Caco-2 (cell line): ENCODE results near the gene C1orf52. TPM values are rescaled to one million over a fixed set of nuclear protein-coding genes. Genes with fewer than 3 reads are reported as not detected.

ENCODE experiments used
- BruUV-seq: library from RNA; stranded (reverse); fragments of 400-500 nt; replicated peaks from 2 replicates; lab custom pipeline; 2021; lab: Mats Ljungman, UMichigan
- CTCF ChIA-PET: fragments of 300-600 bp; sonication (Branson Sonifier 250); formaldehyde crosslinking; loops from one replicate; lab custom pipeline; 2022; ENCODE audit warnings: antibody characterized with exemption; lab: Charles Lee
- POLR2A ChIA-PET: fragments of 300-600 bp; sonication (Branson Sonifier 250); formaldehyde crosslinking; loops from one replicate; lab custom pipeline; 2022; ENCODE audit warnings: antibody characterized with exemption; lab: Charles Lee
- DNase-seq, 2 experiments: peaks; one replicate each; pipeline versions ENCODE4 v3.0.0 to v3.0.0-alpha.2; 2020 to 2022
- H3K27me3 ChIP-seq: replicated peaks from 2 replicates; pipeline ENCODE4 v1.6.0; 2011; ENCODE audit warnings: low read length; ENCODE audit not compliant: control insufficient read depth, insufficient read depth
- H3K36me3 ChIP-seq: 2 replicates; pipeline ENCODE4 v1.5.1; 2011; ENCODE audit warnings: low read length; ENCODE audit not compliant: control insufficient read depth, insufficient read depth
- H3K4me1 ChIP-seq: fragments of 250-450 bp; sonication (Bioruptor Pico); 2 replicates; pipeline ENCODE4 v1.5.1; 2020; ENCODE audit warnings: mild to moderate bottlenecking
- H3K4me3 ChIP-seq: 2 replicates; pipeline ENCODE4 v1.5.1; 2011; ENCODE audit warnings: low read depth, mild to moderate bottlenecking, control low read depth, low read length
- H3K9me3 ChIP-seq: fragments of 250-450 bp; sonication (Bioruptor Pico); 2 replicates; pipeline ENCODE4 v1.5.1; 2020; ENCODE audit warnings: mild to moderate bottlenecking, moderate library complexity
- H3K27ac Mint-ChIP-seq: one replicate; pipeline ENCODE4 v1.8.0; 2022; ENCODE audit warnings: mixed read lengths; ENCODE audit not compliant: unreplicated experiment
- H3K27me3 Mint-ChIP-seq: one replicate; pipeline ENCODE4 v1.8.0; 2022; ENCODE audit warnings: mixed read lengths; ENCODE audit not compliant: insufficient read depth, unreplicated experiment
- H3K36me3 Mint-ChIP-seq: one replicate; pipeline ENCODE4 v1.8.0; 2022; ENCODE audit warnings: mild to moderate bottlenecking, mixed read lengths; ENCODE audit not compliant: insufficient read depth, unreplicated experiment
- H3K4me1 Mint-ChIP-seq: one replicate; pipeline ENCODE4 v1.8.0; 2022; ENCODE audit warnings: low read depth, mixed read lengths; ENCODE audit not compliant: unreplicated experiment
- H3K4me3 Mint-ChIP-seq: one replicate; pipeline ENCODE4 v1.8.0; 2022; ENCODE audit warnings: mild to moderate bottlenecking, moderate library complexity, mixed read lengths; ENCODE audit not compliant: unreplicated experiment
- H3K9me3 Mint-ChIP-seq: one replicate; pipeline ENCODE4 v1.8.0; 2022; ENCODE audit warnings: mixed read lengths; ENCODE audit not compliant: unreplicated experiment
- intact Hi-C: fragments of 100-400 bp; cut with micrococcal nuclease; formaldehyde crosslinking; loops from one replicate; pipeline ENCODE4 v1.10.0; 2022; ENCODE audit not compliant: unreplicated experiment
- total RNA-seq: library from RNA; stranded (reverse); gene quantifications from 2 replicates; pipeline ENCODE4 v1.2.3, GENCODE V29; 2022
- TF ChIP-seq, protein P1 (sequence below), 2 experiments: fragments of 200-600 bp in 1 of 2; IDR thresholded peaks; 1 replicate in 1 of 2; 2 replicates in 1 of 2; pipeline versions ENCODE4 v1.5.1 to v1.8.0; 2011 to 2022; ENCODE audit warnings: antibody characterized with exemption in 1 of 2, control low read depth in 1 of 2, inconsistent platforms in 1 of 2, low read depth in 1 of 2, low read length in 1 of 2, mild to moderate bottlenecking in 1 of 2, moderate library complexity in 1 of 2; ENCODE audit not compliant: insufficient read depth in 1 of 2, severe bottlenecking in 1 of 2, unreplicated experiment in 1 of 2

The C1orf52 gene
- total RNA-seq, 1 experiment from 2014 or later = 30.4 TPM

DNA sequence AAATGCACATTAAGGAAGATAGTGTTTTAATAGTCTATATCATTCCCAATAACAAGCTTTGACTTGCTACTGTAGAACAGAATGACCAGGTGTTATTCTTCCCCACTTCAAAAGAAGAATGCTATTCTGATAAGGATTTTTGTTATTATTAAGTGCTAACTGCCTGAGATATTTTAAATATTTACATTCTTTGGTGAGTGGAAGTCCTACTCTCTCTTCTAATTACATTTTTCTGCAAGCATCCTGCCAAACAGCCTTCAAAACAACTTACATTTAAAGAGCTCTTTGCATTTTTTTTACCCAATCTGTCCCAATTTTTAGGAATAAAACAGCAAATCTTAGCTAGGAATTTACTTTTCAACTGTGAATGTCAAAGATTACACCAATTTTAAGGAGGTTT lies 35.2 kb downstream of the C1orf52 start:
- no peak for DNase-seq
- H3K27ac Mint-ChIP-seq = peak overlapping the region; percentile 93
- POLR2A ChIA-PET = interaction anchor here (0.7 to 1.3 kb wide), 2 partner anchors 24 to 69 kb away, joined by 3 to 5 read pairs; partner anchors contain the start of gene SYDE2

DNA sequence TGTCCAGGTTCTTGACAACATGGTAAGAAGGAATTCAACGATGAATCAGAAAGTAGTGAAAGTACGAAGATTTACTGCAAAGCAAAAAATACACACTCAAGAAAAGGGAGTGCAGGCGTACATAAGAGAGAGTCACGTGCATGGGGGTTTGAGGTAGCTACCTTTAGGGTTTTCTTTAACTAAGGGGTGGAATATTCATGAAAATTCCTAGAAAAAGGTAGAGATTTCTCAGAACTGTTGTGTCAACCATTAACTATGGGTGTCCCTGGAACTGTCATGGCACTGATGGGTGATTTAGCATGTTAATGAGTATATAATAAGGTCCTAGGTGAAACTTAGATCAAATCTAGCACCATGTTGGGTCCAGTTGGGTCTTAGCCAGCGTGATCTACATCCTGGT lies 36.1 kb downstream of the C1orf52 start:
- no TSS peak for BruUV-seq
- intact Hi-C loops = no loop called here
- Histone ChIP-seq H3K9me3 (no peaks in the 10 kb centered on the region), H3K4me1 (peaks cover 53% of the 10 kb centered on the region), H3K4me3 (no peak overlapping the region), H3K27me3 (no peaks in the 10 kb centered on the region), H3K36me3 (no peaks in the 10 kb centered on the region)
- Mint-ChIP-seq H3K27me3 (no peaks in the 10 kb centered on the region), H3K27ac (peak overlapping the region; percentile 79), H3K36me3 (peaks cover 10% of the 10 kb centered on the region), H3K9me3 (no peaks in the 10 kb centered on the region), H3K4me1 (peaks cover 40% of the 10 kb centered on the region), H3K4me3 (peak overlapping the region; percentile 46)
- POLR2A ChIA-PET = no interaction called here
- TF ChIP-seq, protein P1, sequence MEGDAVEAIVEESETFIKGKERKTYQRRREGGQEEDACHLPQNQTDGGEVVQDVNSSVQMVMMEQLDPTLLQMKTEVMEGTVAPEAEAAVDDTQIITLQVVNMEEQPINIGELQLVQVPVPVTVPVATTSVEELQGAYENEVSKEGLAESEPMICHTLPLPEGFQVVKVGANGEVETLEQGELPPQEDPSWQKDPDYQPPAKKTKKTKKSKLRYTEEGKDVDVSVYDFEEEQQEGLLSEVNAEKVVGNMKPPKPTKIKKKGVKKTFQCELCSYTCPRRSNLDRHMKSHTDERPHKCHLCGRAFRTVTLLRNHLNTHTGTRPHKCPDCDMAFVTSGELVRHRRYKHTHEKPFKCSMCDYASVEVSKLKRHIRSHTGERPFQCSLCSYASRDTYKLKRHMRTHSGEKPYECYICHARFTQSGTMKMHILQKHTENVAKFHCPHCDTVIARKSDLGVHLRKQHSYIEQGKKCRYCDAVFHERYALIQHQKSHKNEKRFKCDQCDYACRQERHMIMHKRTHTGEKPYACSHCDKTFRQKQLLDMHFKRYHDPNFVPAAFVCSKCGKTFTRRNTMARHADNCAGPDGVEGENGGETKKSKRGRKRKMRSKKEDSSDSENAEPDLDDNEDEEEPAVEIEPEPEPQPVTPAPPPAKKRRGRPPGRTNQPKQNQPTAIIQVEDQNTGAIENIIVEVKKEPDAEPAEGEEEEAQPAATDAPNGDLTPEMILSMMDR (IDR thresholded peaks at IDR 0.05; ENCODE audit: insufficient read depth in 1 of 2, low read depth in 1 of 2, low read length in 1 of 2, severe bottlenecking in 1 of 2, unreplicated experiment in 1 of 2) = no peak
- CTCF ChIA-PET = no interaction called here
- no peak for DNase-seq

More for the DNA sequence above, 35.2 kb downstream of the C1orf52 start:
- Histone ChIP-seq H3K27me3 (no peaks in the 10 kb centered on the region), H3K4me3 (no peak overlapping the region), H3K9me3 (no peaks in the 10 kb centered on the region), H3K4me1 (peaks cover 53% of the 10 kb centered on the region), H3K36me3 (no peaks in the 10 kb centered on the region)
- CTCF ChIA-PET = interaction anchor here (2.3 kb wide), 1 partner anchor 35 kb away, joined by 9 read pairs; the partner anchor contains the start of gene C1orf52
- no peaks in the 10 kb centered on the region for H3K9me3 Mint-ChIP-seq
- peaks cover 43% of the 10 kb centered on the region for H3K4me1 Mint-ChIP-seq
- TF ChIP-seq, protein P1 (IDR thresholded peaks at IDR 0.05; ENCODE audit: insufficient read depth in 1 of 2, low read depth in 1 of 2, low read length in 1 of 2, severe bottlenecking in 1 of 2, unreplicated experiment in 1 of 2) = no peak
- H3K36me3 Mint-ChIP-seq = peaks cover 10% of the 10 kb centered on the region
- intact Hi-C loops = loop anchor here (2.0 kb wide), 2 partner anchors 77 to 89 kb away; no protein-coding TSS in a partner anchor
- H3K4me3 Mint-ChIP-seq = peak overlapping the region; percentile 59
- no TSS peak for BruUV-seq
- H3K27me3 Mint-ChIP-seq = no peaks in the 10 kb centered on the region

DNA sequence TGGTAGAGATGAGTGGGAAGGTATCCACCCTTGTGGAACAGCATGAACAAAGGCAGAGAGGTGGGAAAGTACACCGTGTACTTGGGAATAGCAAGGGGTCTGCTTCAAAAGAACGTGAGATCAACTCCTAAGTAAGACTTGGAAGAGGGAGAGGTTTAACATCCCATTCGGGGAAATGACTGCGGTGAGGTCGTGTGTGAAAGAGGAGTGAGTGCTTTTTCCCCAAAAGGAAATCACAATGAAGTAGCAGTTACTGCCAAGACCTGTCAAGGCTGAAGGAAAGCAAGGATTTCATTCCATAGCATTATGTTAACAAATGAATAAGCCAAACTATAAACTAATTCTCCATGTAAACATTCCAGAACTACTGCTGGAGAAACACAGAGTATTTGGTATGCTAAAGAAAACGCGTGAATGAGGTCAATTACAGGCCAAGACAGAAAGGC lies 38.7 kb downstream of the C1orf52 start:
- Mint-ChIP-seq H3K4me1 (peaks cover 40% of the 10 kb centered on the region), H3K9me3 (no peaks in the 10 kb centered on the region), H3K4me3 (no peak overlapping the region), H3K27ac (peak overlapping the region; percentile 51), H3K27me3 (no peaks in the 10 kb centered on the region), H3K36me3 (peaks cover 10% of the 10 kb centered on the region)
- Histone ChIP-seq H3K27me3 (no peaks in the 10 kb centered on the region), H3K4me3 (no peak overlapping the region), H3K9me3 (no peaks in the 10 kb centered on the region), H3K36me3 (no peaks in the 10 kb centered on the region), H3K4me1 (peaks cover 36% of the 10 kb centered on the region)
- BruUV-seq = no TSS peak
- CTCF ChIA-PET = no interaction called here
- DNase-seq = no peak
- intact Hi-C loops = no loop called here
- POLR2A ChIA-PET = no interaction called here
- TF ChIP-seq, protein P1 (IDR thresholded peaks at IDR 0.05; ENCODE audit: insufficient read depth in 1 of 2, low read depth in 1 of 2, low read length in 1 of 2, severe bottlenecking in 1 of 2, unreplicated experiment in 1 of 2) = no peak
